ENCODE measurements around the gene ZNF444.
A peak's percentile ranks its signal among the peaks of the same experiment; 100 is the strongest.
"Not testable (repeated sequence)": the region's sequence is repeated elsewhere in the genome, so short reads cannot be mapped to it uniquely, and the experiment has no call there.

The ZNF444 gene

GRCh38 chr19:56148096-56148495, 7.0 kb downstream of the ZNF444 start:
- no peak for DNase-seq

DNA sequence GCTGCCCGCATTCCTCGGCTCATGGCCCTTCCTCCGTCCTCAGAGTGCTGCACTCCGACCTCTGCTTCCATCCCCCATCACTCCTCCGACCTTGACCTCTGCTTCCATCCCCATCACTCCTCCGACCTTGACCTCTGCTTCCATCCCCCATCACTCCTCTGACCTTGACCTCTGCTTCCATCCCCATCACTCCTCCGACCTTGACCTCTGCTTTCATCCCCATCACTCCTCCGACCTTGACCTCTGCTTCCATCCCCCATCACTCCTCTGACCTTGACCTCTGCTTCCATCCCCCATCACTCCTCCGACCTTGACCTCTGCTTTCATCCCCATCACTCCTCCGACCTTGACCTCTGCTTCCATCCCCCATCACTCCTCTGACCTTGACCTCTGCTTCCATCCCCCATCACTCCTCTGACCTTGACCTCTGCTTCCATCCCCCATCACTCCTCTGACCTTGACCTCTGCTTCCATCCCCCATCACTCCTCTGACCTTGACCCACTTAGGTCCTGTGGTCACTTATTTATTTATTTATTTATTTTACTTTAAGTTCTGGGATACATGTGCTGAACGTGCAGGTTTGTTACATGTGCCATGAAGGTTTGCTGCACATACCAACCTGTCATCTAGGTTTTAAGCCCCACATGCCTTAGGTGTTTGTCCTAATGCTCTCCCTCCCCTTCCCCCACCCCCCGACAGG, 8.0 kb downstream of the ZNF444 start:
- not testable (repeated sequence) for DNase-seq

GRCh38 chr19:56149656-56150038, 8.6 kb downstream of the ZNF444 start:
- no peak for DNase-seq

GRCh38 chr19:56150358-56150757, 9.3 kb downstream of the ZNF444 start:
- DNase-seq, result no peak

GRCh38 chr19:56152644-56153043, 11.6 kb downstream of the ZNF444 start:
- DNase-seq, result no peak

DNA sequence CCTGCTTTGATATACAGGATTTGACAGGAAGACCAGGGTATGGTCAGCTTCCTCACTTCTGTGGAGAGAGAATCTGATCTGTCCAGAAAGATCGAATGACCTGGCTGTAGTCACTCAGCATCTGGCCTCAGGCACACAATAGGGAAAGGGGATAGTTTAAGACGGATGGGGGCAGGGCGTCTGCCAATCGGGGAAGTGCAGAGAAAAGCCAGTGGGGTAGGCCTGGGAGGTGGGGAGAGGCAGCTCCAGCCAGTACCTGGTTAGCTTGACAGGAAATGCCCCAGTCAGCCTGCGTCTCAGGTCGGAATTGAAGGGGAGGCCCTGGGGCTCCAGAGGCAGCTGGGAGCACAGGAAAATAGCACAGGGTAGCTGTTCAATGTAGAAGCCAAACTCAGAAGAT, 12.4 kb downstream of the ZNF444 start:
- peak; percentile 97 for DNase-seq

- DNase-seq, result peak; percentile 67
Observed at GRCh38 chr19:56155124-56155687, 14.1 kb downstream of the ZNF444 start.

GRCh38 chr19:56156768-56157167, 15.7 kb downstream of the ZNF444 start:
- DNase-seq, result no peak

- DNase-seq, result no peak
Observed at GRCh38 chr19:56158170-56158757, 17.2 kb downstream of the ZNF444 start.

DNA sequence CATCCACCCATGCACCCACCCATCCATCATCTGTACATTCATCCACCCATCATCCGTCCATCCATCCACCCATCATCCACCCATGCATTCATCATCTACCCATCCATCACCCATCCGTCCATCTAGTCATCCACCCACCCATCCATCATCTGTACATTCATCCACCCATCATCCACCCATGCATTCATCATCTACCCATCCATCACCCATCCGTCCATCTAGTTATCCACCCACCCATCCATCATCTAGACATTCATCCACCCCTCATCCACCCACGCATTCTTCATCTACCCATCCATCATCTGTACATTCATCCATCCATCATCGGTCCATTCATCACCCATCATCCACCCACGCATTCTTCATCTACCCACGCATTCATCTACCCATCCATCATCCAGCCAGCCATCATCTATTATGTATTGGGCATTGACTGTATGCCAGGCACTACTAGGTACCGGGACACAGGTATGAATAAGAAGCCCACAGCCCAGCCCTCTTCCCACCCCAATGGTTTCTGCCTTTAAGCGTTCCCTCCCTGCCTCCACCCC, 18.0 kb downstream of the ZNF444 start:
- DNase-seq, result no peak

DNA sequence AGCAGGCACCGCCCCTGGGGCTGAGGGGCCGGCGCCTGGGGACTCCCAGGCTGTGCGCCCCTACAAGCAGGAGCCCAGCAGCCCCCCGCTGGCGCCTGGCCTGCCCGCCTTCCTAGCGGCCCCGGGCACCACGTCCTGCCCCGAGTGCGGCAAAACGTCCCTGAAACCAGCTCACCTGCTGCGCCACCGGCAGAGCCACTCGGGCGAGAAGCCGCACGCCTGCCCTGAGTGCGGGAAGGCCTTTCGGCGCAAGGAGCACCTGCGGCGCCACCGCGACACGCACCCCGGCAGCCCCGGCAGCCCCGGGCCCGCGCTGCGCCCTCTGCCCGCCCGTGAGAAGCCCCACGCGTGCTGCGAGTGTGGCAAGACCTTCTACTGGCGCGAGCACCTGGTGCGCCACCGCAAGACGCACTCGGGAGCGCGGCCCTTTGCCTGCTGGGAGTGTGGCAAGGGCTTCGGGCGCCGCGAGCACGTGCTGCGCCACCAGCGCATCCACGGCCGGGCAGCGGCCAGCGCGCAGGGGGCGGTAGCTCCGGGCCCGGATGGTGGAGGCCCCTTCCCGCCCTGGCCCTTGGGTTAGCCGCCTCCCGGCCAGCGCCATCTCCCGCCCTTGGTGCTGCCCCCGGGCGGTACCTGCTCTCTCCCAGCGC, 18.7 kb downstream of the ZNF444 start:
- DNase-seq, result no peak

- DNase-seq, result no peak
Observed at GRCh38 chr19:56161534-56161933, 20.4 kb downstream of the ZNF444 start.

- DNase-seq, result no peak
Observed at GRCh38 chr19:56162258-56162657, 21.2 kb downstream of the ZNF444 start.

DNA sequence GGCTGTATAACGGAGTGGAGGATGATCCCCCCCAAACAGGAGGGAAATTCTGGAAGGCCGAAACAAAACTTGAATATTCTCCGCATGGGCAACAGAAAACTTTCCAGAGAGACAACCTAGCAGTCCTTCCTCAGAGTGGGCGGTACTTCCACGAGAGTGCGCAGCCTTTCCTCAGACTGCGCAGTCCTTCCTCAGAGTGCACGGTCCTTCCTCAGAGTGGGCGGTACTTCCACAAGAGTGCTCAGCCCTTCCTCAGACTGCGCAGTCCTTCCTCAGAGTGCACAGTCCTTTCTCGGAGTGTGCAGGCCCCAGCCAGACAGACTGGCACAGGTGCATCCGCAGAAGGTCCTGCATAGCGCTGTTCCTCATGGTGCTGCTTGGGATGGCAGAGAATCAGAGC, 22.0 kb downstream of the ZNF444 start:
- DNase-seq, result no peak

- DNase-seq, result no peak
Observed at GRCh38 chr19:56167064-56167578, 26.0 kb downstream of the ZNF444 start.

DNA sequence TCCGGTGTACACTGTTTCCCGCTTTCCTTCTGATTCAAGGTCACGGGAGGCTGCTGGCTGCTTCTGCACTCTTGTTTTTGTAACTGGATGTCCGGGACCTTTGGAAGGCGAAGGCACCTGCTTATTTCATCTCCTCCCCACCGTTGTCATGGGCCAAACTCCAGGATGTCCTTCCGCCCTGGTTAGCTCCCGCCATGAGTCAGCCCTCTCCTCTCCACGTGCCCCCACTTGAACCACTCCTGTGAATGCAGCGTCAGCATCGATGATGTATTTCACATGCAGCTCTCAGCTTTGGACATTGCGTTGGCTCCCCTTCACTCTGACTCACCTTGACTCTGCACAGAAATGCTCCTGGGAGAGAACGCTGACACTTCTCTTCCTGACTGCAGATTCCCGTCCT, 29.2 kb downstream of the ZNF444 start:
- DNase-seq, result no peak

GRCh38 chr19:56174086-56174485, 33.0 kb downstream of the ZNF444 start:
- DNase-seq, result no peak

DNA sequence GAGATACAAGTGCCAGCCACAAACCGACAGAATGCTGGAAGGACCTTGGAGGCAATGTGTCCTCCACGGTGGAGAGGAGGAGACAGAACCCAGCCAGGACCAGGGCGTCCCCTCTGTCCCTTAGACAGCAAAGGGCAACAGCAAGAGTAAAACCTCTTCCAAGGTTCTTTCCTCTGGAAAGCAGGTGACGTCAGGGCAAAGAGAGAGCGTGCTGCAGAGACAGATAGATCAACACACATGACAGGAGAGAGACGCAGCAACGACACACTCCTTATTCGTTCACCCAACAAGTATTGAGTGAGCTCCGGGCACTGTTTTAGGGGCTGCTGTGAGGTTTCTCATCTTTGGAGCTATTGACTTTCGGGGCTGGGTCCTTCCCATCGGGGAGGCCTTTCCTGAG, 33.5 kb downstream of the ZNF444 start:
- DNase-seq, result no peak

DNA sequence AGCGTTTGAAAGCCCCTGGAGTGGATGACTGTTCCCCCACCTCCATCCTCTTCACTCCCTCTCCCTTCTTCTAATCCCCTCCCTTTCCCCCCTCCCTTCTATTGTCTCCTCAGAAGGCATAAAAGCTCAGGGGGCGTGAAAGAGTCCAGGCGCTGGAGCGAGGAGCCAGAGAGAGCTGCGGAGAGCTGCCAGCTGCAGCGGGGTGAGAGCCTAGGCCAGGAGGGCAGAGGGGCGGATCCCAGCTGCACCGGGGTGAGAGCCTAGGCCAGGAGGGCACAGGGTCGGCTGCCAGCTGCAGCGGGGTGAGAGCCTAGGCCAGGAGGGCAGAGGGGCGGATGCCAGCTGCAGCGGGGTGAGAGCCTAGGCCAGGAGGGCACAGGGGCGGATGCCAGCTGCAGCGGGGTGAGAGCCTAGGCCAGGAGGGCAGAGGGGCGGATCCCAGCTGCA, 34.8 kb downstream of the ZNF444 start, which contains the start of gene GALP:
GALP (plus strand) TSS at position 148 of the 447 bp plus-strand sequence. CDS start 1,101 bp downstream, outside the sequence.
- DNase-seq, result not testable (repeated sequence)

DNA sequence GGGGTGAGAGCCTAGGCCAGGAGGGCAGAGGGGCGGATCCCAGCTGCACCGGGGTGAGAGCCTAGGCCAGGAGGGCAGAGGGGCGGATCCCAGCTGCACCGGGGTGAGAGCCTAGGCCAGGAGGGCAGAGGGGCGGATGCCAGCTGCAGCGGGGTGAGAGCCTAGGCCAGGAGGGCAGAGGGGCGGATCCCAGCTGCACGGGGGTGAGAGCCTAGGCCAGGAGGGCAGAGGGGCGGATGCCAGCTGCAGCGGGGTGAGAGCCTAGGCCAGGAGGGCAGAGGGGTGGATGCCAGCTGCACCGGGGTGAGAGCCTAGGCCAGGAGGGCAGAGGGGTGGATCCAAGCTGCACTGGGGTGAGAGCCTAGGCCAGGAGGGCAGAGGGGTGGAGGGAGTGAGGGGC, 35.2 kb downstream of the ZNF444 start:
- not testable (repeated sequence) for DNase-seq

- DNase-seq, result no peak
Observed at GRCh38 chr19:56176881-56177280, 35.8 kb downstream of the ZNF444 start.

- no peak for DNase-seq
Observed at GRCh38 chr19:56177564-56178243, 36.6 kb downstream of the ZNF444 start.

DNA sequence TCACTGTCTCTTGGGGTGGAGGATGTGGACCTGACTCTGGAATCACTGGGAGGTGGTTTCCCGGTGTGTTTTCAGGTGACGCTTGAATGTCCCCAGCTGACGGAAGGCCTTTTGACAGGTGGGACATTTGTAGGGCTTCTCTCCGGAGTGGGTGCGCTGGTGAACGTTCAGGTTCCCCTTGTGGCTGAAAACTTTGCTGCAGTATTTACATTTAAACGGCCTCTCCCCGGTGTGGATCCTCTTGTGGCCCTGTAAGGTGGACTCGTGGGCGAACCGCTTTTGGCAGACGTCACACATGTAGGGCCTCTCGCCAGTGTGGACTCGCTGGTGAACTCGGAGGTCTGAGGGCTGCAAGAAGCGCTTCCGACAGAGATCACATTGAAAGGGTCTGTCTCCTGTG, 48.7 kb downstream of the ZNF444 start:
- no peak for DNase-seq

All from islet precursor cell (in vitro differentiated cells).